Stimulated activated CD8-positive, alpha-beta memory T cell treated with anti-CD3 and anti-CD28 coated beads, Interleukin-12 subunit alpha, Interleukin-12 subunit beta, amount 100 ng/mL, for 1 hour (primary cell): ENCODE data around the gene ERC2.

Experiments
- DNase-seq: peaks from one replicate; pipeline ENCODE4 v3.0.0-alpha.2; 2020; ENCODE audit warnings: low read depth

The ERC2 gene

DNA sequence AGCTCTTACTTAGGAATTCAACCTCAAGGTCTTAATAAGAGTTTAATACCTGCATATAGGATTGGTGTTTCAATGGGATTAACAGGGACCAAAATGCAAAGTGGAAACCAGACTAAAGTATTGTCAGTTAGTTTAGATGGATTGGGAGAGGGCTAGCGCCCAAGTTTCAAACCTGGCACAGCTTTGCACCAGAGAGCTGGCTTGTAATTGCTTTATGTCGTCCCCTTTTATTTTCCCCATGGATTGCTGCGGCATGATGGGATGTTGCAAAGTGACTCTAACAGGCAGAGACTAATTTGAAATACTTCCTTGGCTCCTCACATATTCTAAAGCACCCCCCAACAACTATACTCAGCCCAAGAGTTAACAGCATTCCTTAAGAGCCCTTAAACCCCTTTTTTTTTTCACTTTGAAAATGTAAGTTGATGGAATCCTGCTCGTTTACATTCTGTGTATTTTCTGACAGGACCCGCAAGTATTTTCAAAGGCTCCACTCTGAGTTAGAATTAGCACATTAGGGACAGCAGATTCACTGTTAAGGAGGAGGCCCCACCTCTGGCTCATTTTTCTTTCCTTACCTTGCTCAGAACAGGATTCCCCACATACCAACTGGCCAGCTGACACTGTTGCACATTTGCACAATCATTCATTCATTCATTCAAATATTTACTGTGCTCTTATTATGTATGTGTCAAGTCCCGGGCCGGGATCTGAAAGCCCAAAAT lies 214.2 kb downstream of the ERC2 start:
- DNase-seq: no peak

DNA sequence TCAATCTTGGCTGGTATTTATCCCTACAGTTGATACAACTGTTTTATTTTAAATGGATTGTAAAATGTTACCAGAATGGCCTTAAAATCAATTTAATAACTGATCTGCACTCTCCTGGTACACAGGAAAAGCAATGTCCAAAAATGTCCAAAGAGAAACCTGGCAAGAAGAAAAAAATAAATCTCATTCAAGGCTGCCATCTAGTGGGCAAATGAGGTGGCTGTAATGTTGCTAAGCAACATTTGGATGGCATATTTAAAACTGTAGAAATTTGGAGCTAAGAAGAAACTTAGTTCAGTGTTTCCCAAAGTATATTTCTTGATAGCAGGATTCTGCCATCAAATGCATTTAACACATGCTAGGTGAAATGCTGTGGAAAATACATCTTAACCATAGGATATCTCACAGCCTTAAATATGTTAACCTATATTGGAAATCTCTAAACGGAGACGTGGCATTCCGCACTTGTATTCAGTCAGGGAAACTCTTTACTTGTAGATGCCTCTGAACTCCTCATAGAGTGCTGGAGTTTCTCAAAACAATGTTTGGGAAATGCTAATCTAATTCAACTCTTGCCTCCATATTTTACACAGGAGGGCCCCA lies 216.8 kb downstream of the ERC2 start:
- no peak for DNase-seq

DNA sequence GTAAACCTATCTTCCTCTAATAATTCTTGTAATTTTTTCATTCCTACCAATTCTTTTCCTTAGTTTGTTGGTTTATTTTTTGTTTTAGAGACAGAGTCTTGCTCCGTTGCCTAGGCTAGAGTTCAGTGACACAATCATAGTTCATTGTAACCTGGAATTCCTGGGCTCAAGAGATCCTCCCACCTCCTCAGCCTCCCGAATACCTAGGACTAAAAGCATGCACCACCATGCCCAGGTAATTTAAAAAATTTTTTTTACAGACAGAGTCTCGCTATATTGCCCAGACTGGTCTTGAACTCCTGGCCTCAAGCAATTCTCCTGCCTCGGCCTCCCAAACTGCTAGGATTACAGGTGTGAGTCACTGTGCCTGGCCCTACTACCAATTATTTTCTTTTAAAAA lies 220.2 kb downstream of the ERC2 start:
- DNase-seq: no peak

DNA sequence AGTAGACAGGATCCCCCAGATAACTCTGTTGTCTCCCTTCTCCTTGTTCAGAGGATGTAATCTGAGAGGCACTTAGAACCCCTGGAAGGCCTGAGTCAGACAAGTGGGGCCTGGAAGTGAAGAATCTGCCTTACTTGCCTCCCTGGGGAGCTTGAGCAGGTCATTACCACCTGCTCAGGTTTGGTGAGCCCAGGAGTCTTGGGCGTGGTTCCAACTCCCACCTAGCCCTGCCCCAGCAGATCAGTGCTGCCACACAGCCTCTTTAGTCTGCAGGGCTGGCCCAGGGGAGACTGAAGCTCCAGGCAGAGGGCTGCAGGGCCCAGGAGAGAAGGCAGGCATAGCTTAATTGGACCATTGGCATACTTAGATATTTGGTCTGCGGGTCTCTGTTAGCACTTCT lies 230.0 kb downstream of the ERC2 start:
- DNase-seq: no peak

DNA sequence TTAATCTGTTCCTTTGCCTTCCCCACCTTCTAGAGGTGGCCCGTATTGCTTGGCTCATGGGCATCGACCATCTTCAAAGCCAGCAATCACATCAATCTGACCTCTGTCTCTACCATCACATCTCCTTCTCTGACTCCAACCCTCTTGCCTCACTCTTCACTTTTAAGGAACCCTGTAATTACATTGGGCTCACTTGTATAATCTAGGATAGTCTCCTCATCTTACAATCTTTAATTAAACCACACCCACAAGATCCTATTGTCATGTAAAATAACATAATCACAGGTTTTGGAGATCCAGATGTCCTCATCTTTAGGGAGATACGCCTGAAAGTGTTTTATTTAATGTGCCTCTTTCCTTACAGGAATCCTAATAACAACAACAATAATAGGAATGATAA lies 234.5 kb downstream of the ERC2 start:
- no peak for DNase-seq

DNA sequence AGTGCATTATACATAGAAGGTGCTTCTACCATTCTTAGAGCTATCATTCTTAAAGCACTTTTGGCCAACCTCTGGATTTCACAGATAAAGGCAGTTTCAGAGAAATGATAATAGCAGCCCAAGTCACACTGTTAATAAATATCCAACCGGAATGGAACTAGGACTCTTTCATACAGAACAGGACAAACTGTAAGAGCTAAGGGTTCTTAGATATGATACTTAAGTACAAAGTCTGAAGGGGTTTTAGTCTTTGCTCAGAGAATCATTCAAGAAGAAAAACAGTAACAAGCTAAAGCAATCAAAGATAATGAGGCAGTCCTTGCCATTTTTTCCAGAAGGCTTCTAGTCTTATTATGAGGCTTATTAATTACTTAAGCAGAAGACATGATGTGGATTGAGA lies 239.0 kb downstream of the ERC2 start:
- DNase-seq: no peak

DNA sequence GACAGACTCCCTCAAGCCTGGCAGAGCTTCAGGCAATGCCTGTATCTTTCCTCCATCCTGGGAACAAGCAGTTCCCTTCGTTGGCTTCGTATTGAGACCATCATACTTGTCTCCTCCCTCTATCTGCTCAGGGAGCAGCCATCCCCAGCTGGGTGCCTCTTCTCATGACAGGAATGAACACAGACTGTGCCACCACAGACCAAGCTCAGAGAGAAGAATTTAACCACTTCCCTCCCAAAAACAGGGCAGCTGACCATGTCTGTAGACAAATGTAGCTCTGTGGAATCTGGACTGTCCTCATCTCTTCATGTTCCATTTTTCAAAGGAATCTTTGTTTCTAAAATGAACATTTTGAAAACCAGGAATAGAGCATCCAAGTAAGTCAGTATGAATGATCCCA lies 245.4 kb downstream of the ERC2 start:
- no peak for DNase-seq

DNA sequence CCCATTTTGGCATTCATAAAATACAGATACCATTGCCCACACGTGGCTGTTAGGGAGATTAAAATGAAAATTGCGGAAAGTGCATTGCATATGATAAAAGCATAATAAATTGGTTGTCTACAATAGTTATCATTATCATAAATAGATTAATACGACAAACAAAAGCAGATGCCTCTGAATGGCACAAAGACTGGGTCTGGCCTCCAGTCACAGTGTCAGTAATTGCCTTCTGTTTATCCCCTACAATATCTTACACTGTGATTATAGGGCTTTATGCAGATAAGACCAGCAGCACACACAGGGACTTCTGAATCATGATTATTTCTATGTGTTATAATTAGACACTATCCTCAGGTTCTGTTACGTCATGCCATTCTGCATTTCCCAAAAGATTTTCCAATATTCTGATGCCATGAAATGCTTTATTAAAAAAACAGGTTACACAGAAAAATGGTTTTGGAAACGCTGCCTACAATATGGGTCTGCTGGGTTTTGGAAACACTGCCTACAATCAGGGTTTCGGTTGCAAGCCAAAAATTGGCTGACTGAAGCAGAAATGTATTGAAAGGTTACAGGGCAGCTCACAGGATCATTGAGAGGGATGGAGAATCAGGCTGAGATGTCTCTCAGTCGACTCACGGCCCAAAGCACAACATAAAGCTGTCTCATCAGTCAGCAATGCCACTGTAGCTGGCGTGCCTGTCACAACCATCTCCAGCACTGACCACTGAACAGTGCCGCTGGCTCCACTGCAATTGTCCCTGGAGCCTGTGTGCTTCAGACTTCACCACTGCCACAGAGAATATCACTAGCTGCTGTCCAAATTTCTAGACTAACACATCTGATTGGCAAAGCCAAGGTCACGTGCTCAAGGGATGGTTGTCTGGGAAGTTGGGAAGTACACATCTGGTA lies 248.1 kb downstream of the ERC2 start:
- no peak for DNase-seq

DNA sequence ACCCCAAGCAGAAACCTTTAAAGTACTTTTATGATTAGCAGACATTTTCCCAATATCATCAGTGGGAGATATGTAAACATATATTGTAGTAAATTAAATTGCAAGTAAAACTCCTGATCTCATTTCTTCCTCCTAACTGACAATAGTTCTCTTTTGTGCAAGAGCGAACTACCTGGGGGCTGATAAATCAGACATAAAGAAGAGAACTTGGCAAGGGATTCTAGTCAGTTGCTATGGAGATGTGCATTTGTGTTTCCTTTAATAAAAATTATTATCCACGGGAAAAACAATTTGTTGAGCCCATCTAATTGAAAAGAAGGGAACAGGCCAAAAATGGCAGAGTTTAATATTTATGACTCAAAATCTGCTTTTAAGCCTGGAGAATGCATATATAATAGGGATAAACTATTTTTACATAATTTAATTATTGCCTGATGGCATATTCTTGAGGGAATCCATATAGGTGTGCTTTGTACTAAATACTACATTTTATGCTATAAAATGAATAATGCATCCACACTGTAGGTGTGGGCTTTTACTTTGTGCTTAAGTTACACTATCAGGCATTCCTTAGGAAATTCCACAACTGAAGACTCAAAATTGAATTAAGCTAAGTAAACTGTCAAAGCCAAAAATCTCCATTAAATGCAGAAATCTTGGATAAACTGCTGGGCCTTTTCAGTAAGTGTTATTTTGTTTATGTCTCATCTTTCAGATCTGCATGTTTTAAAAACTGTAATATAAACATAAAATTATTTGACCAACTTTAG lies 258.1 kb downstream of the ERC2 start:
- no peak for DNase-seq

DNA sequence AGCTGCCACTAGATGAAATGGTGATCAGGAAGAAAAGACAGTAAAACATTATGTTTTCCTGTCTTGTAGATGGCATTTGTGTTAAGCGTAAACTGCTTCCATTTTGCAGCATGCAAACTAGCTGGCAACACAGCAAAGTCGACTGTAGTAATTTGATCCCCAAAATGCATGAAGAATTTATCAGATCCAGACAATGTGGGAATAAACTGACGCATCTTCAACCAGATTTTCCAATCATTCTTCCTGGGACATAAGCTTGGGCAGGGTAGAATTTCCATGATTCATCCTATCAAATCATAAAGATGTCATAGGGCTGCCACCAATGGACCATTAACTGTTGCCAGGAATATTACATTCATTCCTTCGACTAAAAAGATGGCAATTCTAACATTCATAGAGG lies 260.3 kb downstream of the ERC2 start:
- no peak for DNase-seq

DNA sequence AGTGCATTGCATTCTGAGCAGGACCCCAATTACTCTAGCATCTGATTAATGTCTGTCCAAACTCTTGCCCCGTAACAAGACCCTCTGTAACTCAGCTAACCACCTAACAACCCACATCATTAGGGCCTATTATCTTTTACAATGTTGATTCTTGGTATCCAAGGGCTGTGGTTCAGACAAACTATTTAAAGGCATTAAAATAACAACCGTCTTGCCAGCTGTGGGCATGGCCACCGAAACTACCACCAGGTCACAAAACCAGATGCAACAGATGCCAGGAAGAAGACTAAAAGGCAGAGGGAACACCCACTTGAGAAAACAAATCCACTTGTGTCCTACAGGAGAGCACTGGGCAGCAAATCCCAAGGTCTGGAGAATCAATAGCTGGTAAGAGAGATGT lies 262.9 kb downstream of the ERC2 start:
- no peak for DNase-seq

DNA sequence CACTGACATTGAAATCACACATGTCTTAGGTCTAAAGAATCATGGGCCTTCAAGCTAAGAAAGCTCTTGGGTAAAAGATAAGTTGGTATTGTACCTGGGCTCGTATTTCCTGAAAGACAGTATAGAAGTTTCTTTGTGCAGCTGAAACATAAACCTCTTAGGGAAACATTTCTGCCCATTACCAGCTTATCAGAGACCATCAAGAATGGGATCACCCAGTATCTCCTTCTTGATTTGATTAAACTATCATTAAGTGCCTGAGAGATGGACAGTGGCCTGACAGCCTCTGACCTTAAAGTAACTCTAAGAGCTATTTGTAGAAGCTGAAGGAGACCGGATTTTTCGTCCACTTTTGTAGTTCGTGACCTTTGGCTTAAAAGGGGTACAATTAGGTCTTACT lies 265.3 kb downstream of the ERC2 start:
- no peak for DNase-seq

DNA sequence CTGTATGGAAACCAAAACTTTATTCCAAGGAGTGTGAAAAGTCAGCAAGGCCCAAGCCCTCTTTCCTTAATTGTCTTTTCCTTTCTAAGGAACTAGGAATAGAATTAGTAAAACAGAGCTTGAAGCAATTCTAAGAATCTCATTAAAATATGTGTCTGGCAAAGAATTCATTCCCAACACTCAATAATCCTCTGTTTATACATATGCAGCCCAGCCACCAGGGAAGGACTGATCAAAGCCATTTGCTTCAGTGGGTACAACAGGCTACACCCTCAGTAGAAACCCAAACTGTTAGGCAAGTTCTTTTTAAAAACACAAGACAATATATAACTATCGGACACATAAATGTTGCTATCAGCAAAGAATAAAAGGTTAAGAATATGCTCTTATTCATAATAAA lies 266.9 kb downstream of the ERC2 start:
- no peak for DNase-seq

DNA sequence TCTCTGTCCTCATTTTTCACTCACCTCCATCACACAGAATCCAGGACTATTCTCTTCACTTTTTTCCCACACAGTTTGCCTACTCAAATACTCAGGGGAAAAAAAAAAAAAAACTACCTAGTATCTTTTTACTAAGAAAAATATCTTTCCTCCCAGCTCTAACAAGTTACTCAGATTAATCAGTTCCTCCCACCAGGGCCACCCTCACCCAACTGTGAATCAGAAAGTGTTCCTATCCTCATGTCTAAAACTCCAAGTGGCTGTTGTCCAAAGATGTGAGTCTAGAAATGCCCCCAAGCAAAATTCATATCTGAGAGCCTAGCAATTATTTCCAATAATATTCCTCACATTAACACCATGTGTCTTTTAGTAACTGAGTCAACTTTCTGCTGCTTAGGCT lies 268.0 kb downstream of the ERC2 start:
- no peak for DNase-seq

DNA sequence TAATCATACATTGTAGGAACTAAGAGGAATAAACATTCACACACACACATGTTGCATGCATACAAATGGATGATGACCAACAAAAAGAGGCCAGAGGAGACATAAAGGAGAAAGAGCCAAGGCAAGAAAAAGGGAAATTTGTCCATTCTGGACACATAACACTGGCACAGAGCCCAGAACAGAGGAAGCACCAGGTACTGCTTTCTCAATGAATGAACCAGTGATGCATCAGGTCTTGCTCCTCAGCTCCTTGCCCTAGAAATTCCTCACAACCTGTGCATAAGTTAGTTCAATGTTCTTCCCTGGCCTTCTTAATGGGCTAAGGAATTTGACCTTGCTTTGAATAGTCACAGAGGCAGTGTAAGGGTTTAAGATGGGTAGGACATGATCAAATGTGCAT lies 270.3 kb downstream of the ERC2 start:
- DNase-seq: no peak

DNA sequence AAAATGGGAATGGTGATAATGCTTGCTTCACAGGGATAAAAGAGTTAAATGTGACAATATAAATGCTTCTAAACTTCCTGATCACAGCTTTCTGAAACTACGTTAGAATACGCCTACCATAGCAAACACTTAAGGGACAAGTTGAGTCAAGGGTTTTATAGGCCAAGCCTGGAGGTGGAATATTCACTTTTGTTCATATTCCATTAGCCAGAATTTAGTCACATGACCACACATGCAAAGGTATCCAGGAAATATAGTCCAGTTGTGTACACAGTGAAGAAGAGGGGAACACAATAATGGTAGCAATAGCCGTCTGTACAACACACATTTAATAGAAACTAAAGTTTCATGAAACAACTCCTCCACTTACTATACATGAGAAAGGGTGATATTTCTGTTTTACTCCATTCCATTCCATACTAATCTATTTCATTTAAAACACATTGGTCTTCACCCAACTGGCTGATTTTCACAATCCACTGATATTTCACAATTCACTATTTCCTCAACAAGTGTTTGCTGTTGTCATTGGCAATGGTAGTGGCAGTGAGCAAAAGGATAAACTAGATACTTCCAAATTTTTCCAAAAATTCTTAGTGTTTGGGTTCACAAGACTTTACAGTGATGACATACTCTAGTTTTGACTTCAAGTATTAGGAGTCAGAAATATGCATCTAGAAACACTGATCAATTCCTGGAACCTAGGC lies 270.9 kb downstream of the ERC2 start:
- no peak for DNase-seq

DNA sequence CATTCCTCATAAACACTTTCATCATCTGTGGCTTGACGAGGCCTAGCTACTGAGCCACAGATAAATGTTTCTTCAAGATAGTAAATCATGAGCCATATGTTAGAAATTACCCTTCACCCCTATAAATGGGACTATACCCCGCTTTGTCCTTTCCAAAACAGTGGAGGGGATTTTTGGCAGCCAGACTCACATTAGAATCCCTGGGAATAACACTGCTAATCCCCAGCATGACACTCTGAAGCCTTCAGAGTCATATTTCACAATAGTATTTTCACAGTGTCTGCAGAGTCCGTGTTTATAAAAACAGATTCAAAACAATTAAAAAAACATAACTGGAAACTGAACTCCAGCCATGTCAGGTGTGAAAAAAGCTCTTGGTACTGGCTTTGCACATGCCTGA lies 271.6 kb downstream of the ERC2 start:
- no peak for DNase-seq

DNA sequence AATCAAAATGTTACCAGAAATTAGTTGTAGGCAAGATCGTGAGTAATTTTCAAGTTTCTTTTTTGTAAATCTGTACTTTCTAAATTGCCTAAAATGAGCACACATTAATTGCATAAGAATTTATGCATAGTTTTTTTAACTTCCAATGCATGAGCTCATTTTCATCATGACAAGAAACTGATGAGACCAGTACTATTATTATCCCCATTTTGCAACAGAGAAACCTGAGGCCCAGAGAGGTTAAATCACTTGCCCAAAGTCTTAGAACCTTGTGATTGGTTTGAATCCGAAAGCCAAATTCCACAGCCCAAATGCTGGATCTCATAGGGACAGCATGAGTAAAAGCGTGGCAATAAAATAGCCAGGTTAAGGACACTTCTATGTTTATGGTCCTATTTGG lies 274.7 kb downstream of the ERC2 start:
- no peak for DNase-seq

DNA sequence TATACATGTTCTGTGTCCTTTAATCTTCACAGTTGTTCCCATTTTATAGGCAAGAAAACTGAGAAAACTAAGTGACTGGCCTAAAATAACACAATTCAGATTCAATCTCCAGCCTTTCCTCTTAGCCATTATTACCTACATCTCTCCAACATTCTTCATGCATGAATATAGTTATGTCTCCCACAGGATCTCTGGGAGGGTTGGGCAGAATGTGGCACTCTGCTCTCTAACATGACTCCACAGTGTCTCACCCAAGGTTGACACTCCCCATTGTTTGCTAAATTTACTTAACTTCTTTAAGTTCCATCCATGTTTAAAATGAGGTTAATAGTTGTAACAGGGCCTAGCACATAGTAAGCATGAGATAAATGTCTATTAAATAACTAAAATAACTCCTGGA lies 276.3 kb downstream of the ERC2 start:
- no peak for DNase-seq

DNA sequence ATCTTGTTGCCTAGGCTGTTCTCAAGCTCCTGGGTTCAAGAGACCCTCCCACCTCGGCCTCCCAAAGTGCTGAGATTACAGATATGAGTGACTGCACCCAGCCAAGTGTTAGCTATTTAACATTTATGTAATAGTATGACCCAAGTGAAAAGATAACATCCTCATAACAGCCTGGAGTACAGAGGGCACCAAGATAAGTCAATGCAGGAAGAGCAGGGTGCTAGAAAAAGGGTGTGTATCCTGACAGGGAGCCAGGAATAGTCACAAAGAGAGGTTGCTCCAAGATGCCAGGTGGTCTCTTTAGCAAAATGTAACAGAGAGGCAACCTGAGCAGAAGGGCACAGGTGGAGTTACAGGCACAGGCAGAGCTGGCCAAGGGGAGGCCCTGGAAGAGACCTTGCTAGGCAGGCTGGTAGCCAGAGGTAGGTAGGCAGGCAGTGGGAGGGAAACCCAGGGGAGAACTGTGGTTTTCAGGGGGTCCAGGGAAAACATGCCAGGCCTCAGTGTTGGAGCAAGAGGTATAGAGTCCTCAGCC lies 277.4 kb downstream of the ERC2 start:
- DNase-seq: no peak

DNA sequence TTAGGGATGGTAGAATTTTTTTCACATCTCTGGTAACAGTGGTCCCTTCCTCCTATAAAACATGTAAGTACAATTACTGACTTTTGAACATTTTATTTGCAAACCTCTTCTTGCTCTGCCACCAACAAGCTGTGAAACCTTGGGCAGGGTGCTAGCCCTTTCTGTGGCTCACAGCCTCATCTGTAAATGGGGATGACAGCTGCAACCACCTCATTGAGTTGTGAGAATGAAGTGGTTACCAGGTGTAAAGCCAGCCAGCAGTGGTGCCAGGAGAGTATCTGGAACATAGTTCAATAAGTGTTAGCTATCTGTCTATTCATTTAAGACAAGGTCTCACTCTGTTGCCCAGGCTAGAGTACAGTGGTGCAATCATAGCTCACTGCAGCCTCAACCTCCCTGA lies 278.1 kb downstream of the ERC2 start:
- no peak for DNase-seq

DNA sequence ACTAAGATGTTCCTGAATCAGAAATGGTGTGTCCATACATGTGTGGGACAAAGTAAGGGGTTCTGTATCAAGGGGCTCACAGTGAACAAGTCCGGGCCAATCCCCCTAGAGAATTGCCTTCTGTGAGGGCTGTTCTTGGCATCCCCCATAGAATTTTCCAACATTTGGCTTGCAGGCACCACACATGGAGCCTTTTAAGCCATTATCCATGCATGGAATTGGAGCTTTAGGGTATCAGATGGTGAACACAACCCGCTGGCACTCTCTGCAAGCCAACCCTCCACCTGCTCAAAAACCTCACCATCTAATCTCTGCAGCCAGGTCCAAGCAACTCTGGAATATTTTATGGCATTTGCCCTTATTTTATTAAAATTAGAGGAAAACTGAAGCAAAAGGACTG lies 278.7 kb downstream of the ERC2 start:
- no peak for DNase-seq
